Measurements from ENCODE around the gene CYP4F22. TPM values are rescaled to one million over a fixed set of nuclear protein-coding genes. Genes with fewer than 3 reads are reported as not detected.
"Not testable (repeated sequence)": the region's sequence is repeated elsewhere in the genome, so short reads cannot be mapped to it uniquely, and the experiment has no call there.

The CYP4F22 gene
- total RNA-seq, 4 donors from 2014 or later, result 65.3 to 119 (median 96.1) TPM

GRCh38 chr19:15475611-15476010, 32.7 kb upstream of the CYP4F22 start:
- H3K4me3 ChIP-seq (ENCODE audit: low read depth, poor library complexity, severe bottlenecking), result no peak overlapping the region
- intact Hi-C loops (cut with DNase I; ENCODE audit: low total_unique reads), result loop anchor here (10.0 kb wide), 1 partner anchor 79 kb away; no protein-coding TSS in a partner anchor
- WGBS, 2 donors, result 95 to 100% methylated on average over 6 of the region's 10 CpGs
- TF ChIP-seq POLR2A (IDR thresholded peaks at IDR 0.05) (no peak), CTCF (IDR thresholded peaks at IDR 0.05) (no peak)
- no peak for DNase-seq (ENCODE audit: low spot score in 2 of 2)

- no peak for DNase-seq (ENCODE audit: low spot score in 2 of 2)
- intact Hi-C loops (cut with DNase I; ENCODE audit: low total_unique reads), result loop anchor here (10.0 kb wide), 1 partner anchor 78 kb away; no protein-coding TSS in a partner anchor
- no peak overlapping the region for H3K4me3 ChIP-seq (ENCODE audit: low read depth, poor library complexity, severe bottlenecking)
- WGBS, 2 donors, result 81% methylated on average over 5 of the region's 5 CpGs
- TF ChIP-seq CTCF (IDR thresholded peaks at IDR 0.05) (no peak), POLR2A (IDR thresholded peaks at IDR 0.05) (no peak)
Observed at GRCh38 chr19:15476325-15476724, 32.0 kb upstream of the CYP4F22 start.

GRCh38 chr19:15479391-15480345, 28.7 kb upstream of the CYP4F22 start, which contains the start of gene PGLYRP2:
TSS of gene PGLYRP2 (minus strand) at chr19:15479501. CDS start at chr19:15479371, 130 bp downstream.
- TF ChIP-seq CTCF (IDR thresholded peaks at IDR 0.05) (no peak), POLR2A (IDR thresholded peaks at IDR 0.05) (no peak)
- no peak within 1 kb of the TSS for H3K4me3 ChIP-seq (ENCODE audit: low read depth, poor library complexity, severe bottlenecking)
- WGBS, 2 donors, result 55 to 71% methylated on average over 13 to 16 of the region's 16 CpGs
- DNase-seq (ENCODE audit: low spot score in 2 of 2), result no peak
- intact Hi-C loops (cut with DNase I; ENCODE audit: low total_unique reads), result loop anchor here (10.0 kb wide), 1 partner anchor 75 kb away; no protein-coding TSS in a partner anchor

GRCh38 chr19:15480996-15481395, 27.3 kb upstream of the CYP4F22 start:
- DNase-seq (ENCODE audit: low spot score in 2 of 2); intact Hi-C loops (cut with DNase I; ENCODE audit: low total_unique reads); H3K4me3 ChIP-seq (ENCODE audit: low read depth, poor library complexity, severe bottlenecking): not testable (repeated sequence)
- 89 to 98% methylated on average over 7 of the region's 7 CpGs for WGBS, 2 donors

- 71% methylated on average over 5 of the region's 5 CpGs for WGBS, 2 donors
- H3K4me3 ChIP-seq (ENCODE audit: low read depth, poor library complexity, severe bottlenecking); intact Hi-C loops (cut with DNase I; ENCODE audit: low total_unique reads); DNase-seq (ENCODE audit: low spot score in 2 of 2): not testable (repeated sequence)
Observed at GRCh38 chr19:15485768-15486167, 22.6 kb upstream of the CYP4F22 start.

GRCh38 chr19:15487038-15487437, 21.3 kb upstream of the CYP4F22 start:
- no peak for TF ChIP-seq CTCF (IDR thresholded peaks at IDR 0.05)
- no peak for TF ChIP-seq POLR2A (IDR thresholded peaks at IDR 0.05)
- no peak for DNase-seq (ENCODE audit: low spot score in 2 of 2)
- 88 to 91% methylated on average over 4 of the region's 4 CpGs for WGBS, 2 donors
- H3K4me3 ChIP-seq (ENCODE audit: low read depth, poor library complexity, severe bottlenecking), result no peak overlapping the region
- intact Hi-C loops (cut with DNase I; ENCODE audit: low total_unique reads), result no loop called here
